Measurements from ENCODE around the gene GRAMD1A.
"Not testable (repeated sequence)": the region's sequence is repeated elsewhere in the genome, so short reads cannot be mapped to it uniquely, and the experiment has no call there.

GRAMD1A gene

DNA sequence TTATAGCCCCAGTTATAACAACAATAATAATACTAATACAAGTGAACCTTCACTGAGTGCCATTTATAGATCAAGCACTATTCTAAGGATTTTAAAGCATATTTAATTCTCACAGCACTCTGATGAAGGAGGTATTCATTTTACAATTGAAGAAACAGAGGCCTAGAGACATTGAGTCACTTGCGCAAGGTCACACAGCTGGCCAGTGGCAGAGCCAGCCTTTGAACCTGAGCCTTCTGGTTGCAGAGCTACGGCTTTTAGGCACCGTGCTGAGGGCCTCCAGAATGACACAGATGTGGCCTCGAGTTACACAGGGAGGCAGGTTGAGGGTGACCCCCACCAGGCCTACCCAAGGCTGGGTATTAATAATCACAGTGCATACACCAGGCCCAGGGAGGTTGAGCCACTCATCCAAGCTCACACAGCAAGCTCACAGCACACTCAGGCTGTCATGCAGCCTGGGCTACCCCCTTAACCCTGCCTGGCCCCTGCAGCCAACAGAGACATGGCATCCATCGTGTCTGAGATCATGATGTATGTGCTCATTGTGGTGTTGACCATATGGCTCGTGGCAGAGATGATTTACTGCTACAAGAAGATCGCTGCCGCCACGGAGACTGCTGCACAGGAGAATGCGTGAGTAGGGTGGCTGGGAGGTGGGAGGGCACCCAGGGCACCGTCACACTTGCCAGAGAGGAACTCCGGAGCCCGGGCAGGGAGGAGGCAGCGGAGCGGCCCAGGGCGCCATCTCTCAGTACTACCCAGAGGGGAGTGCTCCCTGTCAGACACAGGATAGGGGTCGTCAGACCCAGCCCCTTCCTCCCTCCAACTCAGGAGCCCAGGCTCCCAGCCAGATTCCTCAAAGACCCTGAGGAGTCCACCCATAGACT, 38.7 kb downstream of the GRAMD1A start:
- no peak for DNase-seq (ENCODE audit: low spot score)

DNA sequence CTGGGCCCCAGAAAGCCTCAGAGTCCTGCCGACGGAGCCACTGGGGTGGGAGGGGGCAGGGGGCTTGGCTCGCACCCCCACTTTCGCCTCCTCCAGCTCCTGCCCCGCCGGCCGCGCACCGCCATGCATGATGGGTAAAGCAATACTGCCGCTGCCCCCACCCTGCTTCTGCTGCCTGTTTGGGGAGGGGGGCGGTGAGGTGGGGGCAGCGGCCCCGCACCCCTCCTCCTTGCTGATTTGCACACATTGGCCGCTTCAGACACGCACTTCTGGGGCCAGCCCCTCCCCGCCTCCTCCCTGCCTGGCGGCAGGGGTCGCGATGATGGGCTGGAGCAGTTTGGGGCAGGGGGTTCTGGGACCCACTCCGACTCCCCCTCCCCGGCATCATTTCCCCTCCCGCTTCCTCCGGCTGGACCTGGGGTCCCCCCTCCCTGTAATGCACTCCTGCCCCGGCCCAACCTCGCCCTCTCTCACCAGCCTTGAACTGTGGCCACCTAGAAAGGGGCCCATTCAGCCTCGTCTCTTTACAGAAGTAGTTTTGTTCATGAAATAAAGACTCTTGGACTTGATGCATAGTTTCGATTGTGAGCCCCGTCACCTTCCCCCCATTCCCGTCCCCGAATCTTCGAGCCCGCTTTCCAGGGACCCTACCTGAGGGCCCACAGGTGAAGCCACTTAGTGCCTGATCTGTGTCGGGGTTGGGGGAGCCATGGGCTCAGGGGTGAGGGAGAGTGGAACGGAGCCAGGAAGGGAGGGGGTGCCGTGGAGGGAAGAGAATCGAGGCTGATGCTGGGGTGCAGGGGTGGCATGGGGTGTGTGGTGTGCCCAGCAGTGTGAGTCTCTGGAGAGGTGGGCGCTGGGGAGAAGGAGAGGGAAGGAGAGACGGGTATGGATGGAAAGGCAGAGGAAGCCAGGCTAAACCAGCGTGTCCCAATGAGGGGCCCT, 40.0 kb downstream of the GRAMD1A start:
- DNase-seq (ENCODE audit: low spot score) = no peak

DNA sequence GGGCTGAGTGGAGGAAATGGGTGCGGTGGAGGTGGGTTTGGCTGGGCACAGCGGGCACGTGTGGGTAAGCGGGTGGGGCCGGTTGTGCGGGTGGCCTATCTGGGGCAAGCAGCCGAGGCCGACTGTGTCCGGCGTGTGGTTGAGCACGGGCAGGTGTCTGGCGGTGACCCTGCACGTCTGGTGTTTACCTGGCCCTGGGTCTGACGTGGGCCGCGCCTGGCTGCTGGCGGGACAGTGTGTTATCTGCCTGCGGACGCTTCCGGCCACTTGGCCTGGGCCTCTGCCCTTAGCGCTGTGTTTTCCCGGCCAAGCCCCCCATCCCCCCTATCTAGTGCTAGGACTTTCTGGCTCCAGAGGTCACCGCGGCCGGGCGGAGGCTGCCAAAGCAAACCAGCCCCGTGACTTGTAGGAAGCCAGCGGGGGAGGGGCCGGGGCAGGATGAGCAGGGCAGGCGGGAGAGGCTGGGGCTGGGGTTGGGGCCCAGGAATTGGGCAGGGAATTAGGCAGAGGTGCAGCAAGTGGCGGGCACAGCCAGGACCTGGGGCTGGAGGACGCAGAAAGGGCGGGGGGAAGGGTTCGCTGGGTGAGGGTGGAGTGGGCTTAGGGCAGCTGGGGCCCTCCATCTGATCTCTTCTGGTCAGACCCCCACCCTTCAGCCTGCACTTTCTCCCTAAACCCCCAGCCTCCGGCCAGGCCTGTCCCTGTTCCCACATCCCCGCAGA, 40.9 kb downstream of the GRAMD1A start:
- peak; percentile 78 for DNase-seq (ENCODE audit: low spot score)

DNA sequence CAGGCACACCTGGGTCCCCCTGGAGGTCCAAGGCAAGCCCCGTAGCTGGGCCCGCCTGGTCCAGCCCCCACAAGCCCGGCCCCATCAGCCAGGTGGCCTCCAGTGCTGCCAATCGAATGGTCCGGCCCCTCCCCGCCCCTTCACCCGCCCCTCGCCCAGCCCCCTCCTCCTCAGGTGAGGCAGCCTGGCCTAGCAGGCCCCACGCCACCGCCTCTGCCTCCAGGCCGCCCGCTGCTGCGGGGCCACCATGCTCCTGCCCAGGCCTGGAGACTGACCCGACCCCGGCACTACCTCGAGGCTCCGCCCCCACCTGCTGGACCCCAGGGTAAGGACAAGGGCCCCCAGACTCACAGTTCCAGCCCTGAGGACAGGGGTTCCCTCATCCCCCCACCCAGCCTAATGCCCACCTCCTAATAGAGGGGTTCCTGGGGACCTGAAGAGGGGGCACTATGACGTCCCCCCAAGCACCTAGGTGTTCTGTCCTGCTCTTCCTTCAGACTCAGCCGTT, 41.5 kb downstream of the GRAMD1A start, which contains the start of gene HPN:
Gene HPN, plus strand, starts transcription at position 174 of the 508 bp plus-strand sequence. CDS start 786 bp downstream, outside the sequence.
- no peak for DNase-seq (ENCODE audit: low spot score)

DNA sequence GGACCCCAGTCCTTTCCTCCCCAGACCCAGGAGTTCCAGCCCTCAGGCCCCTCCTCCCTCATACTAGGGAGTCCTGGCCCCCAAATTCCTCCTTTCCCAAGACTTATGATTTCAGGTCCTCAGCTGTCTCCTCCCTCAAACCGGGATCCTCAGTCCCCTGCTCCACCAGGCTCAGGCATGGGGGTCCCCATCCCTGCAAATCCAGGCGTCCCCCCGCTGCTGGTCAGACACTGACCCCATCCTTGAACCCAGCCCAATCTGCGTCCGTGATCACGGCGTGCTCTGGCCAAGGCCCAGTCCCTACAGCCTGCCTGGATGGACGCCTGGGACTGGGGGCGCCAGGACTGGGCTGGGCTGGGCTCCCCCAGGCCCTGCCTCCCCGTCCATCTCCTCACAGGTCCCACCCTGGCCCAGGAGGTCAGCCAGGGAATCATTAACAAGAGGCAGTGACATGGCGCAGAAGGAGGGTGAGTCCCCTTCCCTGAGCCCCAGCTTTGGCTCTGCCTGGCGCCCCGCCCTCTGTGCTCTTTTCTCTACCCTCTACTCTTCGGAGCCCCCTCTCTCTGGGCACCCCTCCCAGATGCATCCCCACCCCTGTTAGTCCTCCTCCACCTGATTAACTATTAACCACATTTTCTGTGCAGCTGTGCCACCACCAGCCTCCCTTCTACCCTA, 42.1 kb downstream of the GRAMD1A start:
- no peak for DNase-seq (ENCODE audit: low spot score)

DNA sequence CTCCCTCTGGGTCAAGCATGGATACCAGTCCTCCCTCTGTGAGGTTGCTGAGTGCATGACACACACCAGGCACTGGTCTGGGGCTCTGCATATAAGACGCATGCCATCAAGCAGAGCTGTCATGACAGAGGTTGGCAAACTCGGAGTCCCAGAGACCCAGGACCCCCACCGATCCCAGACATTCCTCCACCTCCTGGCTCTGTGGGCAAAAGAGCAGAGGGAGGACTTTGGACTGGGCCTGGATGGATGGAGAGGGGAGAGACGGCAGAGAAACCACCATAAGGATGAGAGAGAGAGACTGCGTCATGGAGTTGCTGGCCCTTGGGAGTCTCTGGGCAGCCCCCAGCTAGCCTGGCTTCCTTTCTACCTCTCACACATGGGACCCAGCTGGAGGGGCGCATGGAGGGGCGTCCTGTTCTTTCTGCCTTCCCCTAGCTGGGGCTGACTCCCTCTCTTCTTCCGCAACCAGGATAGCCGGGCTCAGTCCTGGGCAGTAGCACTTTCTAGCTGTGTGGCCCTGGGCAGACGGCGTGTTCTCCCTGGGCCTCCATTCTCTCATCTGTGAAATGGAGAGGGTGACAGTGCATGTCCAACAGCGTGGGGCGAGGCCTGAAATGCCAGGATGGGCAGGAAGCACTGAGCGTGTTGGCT, 43.0 kb downstream of the GRAMD1A start:
- DNase-seq (ENCODE audit: low spot score) = no peak

DNA sequence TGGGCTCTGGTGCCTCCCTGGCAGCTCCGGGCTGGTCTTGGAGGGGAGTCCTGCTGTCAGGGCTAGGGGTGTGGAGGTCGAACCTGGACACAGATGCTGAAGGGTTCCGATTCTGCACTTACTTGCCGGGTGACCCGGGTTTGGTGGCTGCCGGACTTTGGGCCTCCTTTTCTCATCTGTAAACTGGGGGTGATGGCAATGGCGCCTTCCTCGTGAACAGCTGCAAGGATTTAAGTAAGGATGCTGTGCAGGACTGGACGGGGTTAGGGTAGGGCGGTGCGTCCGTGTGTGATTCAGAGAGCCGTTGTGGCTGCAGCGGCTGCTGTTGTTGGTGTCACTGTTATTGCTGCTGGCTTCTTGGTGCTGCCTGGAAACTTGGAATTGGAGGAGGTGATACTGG, 43.8 kb downstream of the GRAMD1A start:
- no peak for DNase-seq (ENCODE audit: low spot score)

DNA sequence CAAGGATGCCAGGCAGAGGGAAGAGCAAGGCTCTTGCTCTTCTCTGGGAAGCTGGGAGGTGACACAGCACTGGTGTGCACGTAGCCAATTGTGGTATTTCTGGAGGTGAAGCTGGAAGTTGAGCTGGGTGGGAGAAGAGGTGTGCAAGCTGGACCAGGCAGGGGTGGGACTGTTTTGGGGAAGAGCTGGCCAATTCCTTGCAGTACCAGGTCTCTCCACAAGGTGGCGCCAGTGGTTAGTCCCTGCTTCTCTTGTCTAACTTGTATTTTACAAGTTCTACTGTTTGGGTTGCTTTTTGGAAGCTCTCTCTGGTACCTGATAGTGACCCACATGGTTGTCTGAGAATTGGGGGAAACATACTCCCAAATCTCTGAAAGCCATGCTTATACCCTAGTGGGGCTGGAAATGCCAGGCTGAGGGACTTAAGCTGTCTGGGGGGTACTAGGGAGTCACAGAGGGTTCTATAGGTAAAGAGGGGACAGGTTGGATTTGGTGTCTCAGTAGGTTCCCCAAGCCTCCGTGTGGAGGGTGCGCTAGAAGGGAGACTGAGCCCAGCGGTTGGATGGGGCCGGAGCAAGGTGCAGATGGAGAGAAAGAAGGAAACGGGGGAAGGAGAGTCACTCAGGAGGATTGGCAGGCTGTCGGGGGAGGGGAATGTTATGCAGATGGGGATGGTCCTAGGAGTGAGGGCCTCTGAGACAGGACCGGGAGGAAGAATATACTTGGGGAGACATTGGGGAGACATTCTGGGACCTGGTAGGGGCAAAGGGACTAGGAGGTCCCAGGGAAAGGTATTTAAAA, 44.4 kb downstream of the GRAMD1A start:
- DNase-seq (ENCODE audit: low spot score) = peak; percentile 74

DNA sequence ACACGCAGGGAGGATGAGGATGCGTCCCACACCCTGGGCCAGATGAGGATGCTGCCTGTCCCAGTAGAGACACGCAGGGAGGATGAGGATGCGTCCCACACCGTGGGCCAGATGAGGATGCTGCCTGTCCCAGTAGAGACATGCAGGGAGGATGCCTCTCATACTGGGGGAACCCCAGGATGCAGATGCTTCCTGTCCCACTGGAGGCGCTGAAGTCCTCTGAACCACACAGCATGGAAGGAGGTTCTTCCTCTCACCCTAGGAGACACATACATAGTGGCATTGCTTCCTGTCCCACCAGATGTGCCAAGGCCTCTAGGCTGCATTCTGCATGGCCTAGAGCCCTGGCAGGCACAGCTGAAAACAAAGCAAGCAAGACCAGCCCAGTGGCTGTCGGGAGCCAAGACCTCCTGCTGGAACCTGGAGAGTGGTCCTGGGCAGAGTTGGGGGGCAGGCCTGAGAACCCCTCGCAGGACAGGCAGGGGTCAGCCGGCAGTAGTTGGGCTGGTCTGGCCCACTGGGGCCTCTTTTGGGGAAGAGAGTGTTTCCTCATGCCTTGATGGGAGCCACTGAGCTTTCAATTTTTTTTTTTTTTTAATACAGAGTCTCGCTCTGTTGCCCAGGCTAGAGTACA, 45.7 kb downstream of the GRAMD1A start:
- DNase-seq (ENCODE audit: low spot score) = peak; percentile 76

DNA sequence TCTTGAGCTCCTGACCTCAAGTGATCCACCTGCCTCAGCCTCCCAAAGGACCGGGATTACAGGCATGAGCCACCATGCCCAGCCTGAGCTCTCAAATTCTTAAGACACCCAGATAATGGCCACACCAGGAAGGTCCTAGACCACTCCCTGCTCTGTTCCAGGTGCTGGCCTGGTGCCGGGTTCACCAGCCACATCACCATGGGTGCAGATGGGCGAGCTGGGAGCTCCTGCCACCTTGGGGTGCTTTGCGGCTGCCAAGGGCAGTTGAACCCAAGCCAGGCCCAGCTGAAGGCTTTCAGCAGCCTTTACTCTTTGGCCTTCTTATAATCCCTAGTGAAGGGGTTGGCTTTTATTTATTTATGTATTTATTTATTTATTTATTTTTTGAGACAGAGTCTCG, 46.3 kb downstream of the GRAMD1A start:
- DNase-seq (ENCODE audit: low spot score) = no peak

DNA sequence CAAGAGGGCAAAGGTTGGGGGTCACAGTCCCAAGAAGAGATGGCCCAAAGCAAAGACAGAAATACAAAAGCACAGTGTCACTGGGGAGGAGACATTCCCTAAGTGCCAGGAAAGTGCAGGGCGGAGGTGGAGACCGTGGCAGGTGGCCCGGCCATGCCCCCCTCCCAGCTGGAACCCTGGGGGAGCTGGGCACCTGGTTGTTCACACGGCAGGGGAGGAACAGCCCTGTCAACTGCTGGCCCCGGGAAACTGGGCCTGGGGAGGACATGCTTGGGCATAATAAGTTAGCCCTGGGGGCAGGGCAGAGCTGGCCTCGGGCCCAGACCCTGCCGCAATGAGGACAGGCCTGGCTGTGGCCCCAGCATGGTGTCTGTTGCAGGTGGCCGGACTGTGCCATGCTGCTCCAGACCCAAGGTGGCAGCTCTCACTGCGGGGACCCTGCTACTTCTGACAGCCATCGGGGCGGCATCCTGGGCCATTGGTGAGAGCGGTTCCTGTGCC, 48.8 kb downstream of the GRAMD1A start:
- peak; percentile 88 for DNase-seq (ENCODE audit: low spot score)

DNA sequence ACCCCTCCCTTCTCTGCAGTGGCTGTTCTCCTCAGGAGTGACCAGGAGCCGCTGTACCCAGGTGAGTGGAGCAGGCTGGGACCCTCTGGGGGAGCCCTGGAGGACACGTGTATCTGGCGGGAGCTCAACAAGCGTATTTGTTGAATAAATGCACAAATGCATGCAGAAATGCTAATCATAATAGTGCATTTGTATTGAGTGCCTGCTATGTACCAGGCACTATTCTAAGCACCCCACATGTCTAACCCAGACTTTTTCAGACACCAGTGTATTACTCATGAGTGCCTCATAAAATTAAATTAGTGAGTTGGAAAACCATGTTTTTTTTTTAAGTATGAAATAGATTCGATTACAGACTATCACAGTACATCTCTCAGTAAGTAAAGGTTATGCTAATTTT, 49.3 kb downstream of the GRAMD1A start:
- peak; percentile 77 for DNase-seq (ENCODE audit: low spot score)

DNA sequence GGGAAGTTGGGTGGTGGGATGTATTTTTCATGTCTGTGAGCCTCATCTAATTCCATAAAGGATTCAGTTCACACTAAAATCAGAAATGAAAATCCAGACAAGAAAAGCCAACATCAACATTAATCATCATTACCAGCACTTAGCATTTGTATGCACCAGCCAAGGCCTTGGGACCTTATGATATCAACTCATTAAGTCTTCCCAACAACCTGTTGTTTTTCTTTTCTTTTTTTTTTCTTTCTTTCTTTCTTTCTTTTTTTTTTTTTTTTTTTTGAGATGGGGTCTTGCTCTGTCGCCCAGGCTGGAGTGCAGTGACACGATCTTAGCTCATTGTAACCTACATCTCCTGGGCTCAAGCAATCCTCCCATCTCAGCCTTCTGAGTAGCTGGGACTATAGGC, 50.5 kb downstream of the GRAMD1A start:
- not testable (repeated sequence) for DNase-seq (ENCODE audit: low spot score)

DNA sequence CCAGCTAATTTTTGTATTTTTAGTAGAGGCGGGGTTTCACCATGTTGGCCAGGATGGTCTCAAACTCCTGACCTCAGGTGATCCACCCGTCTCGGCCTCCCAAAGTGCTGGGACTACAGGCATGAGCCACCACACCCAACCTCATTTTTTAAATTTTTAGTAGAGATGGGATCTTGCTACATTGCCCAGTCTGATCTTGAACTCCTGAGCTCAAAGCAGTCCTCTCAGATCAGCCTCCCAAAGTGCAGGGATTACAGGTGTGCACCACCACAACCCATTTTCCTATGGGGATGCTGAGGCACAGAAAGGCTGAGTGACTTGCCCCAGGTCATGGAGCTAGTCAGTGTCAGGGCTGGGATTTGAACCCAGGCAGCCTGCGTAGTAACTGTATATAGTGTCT, 51.1 kb downstream of the GRAMD1A start:
- not testable (repeated sequence) for DNase-seq (ENCODE audit: low spot score)

DNA sequence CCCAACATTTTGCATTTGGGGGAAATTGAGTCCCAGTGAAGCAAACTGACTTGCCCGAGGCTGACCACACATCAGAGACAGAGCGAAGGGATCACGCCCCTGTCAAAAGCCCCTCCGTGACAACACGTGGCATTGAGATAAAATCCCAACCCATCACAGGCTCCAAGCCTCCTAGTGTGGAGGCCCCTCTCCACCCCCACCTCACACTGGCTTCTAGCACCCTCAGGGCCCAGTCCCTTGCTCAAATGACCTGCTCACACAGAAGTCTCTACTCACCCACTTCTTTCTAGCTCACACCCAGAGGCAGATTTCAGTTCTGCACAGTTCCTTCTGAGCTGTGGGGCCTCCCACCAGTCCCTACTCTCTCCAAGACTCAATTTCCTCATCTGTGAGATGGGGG, 51.7 kb downstream of the GRAMD1A start:
- no peak for DNase-seq (ENCODE audit: low spot score)

DNA sequence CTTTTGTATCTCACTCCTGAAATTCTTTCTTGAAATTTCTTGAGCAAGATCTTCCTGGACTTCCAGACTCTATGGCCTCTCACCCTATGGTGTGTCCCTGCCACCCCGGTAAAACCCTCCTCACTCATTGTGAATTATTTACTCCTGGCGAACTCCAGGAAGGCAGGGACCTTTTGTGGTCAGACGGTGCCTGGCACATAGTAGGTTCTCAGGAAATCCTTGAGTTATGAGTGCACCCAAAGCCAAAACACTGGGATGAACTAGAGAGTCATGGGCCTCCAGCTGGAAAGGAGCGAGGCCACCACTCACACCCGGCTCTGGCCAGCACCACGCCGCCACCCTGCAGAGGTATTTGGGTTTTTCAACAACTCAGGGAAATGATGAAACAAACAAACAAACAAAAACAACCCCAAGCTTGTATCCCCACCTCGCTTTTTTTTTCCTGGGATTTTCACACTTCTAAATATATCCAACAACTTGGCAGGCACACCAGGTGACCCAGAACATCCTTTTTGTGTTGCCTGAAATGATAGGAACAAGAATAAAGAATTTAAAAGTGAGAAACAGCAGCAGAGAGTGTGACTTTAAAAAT, 52.6 kb downstream of the GRAMD1A start:
- DNase-seq (ENCODE audit: low spot score) = no peak

DNA sequence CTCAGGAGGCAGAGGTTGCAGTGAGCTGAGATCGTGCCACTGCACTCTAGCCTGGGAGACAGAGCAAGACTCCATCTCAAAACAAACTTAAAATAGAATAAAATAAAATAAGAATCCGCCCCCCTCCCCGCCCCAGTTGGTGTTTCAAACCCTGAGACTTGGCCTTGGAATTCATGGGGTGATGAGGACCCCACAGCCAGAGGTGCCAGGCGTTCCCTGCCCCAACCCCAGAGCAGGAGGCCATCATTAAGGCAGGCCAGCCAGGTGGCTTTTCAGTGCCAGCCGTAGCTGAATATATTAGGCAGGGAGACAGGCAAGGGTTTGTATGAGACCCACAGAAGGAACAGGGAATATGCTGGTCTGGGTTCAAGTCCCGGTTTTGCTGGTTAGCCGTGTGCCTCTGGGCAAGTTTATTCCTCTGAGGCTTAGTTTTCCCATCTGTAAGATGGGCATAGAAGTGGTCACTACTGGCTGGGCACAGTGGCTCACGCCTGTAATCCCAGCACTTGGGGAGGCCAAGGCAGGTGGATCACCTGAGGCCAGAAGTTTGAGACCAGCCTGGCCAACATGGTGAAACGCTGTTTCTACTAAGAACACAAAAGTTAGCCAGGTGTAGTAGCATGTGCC, 53.7 kb downstream of the GRAMD1A start:
- no peak for DNase-seq (ENCODE audit: low spot score)

DNA sequence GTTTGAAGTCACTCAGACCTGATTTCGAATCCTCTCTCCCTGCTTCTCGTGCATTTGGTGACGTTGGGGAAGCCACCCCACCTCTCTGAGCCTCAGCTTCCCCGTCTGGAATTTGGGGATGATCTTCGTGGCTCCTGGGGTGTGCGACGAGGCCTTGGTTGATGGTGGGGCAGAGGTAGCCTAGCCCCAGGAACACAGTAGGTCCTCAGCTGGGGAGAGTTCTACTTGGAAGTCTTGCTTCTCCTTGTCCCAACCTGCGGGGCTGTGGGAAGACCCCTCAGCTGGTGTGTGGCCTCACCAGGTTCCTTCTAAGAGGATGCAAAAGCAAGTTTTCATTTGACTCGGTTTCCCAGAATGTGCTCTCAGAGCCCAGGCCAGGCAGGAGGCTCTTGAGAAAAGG, 54.5 kb downstream of the GRAMD1A start:
- no peak for DNase-seq (ENCODE audit: low spot score)

All from globus pallidus (tissue), 1 donor.